GM18505 (cell line): Measurements from ENCODE around the gene ACSBG1.

Experiments
- ATAC-seq: cut with Tn5 transposase; IDR thresholded peaks from one replicate; pipeline ENCODE4 v1.9.1; 2021; ENCODE audit not compliant: unreplicated experiment
- POLR2A ChIP-seq: IDR thresholded peaks from 4 replicates; pipeline ENCODE4 v1.6.1; 2011; ENCODE audit warnings: borderline replicate concordance; ENCODE audit not compliant: insufficient read depth, insufficient read length; ENCODE audit errors: extremely low read depth

The ACSBG1 gene, protein sequence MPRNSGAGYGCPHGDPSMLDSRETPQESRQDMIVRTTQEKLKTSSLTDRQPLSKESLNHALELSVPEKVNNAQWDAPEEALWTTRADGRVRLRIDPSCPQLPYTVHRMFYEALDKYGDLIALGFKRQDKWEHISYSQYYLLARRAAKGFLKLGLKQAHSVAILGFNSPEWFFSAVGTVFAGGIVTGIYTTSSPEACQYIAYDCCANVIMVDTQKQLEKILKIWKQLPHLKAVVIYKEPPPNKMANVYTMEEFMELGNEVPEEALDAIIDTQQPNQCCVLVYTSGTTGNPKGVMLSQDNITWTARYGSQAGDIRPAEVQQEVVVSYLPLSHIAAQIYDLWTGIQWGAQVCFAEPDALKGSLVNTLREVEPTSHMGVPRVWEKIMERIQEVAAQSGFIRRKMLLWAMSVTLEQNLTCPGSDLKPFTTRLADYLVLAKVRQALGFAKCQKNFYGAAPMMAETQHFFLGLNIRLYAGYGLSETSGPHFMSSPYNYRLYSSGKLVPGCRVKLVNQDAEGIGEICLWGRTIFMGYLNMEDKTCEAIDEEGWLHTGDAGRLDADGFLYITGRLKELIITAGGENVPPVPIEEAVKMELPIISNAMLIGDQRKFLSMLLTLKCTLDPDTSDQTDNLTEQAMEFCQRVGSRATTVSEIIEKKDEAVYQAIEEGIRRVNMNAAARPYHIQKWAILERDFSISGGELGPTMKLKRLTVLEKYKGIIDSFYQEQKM

DNA sequence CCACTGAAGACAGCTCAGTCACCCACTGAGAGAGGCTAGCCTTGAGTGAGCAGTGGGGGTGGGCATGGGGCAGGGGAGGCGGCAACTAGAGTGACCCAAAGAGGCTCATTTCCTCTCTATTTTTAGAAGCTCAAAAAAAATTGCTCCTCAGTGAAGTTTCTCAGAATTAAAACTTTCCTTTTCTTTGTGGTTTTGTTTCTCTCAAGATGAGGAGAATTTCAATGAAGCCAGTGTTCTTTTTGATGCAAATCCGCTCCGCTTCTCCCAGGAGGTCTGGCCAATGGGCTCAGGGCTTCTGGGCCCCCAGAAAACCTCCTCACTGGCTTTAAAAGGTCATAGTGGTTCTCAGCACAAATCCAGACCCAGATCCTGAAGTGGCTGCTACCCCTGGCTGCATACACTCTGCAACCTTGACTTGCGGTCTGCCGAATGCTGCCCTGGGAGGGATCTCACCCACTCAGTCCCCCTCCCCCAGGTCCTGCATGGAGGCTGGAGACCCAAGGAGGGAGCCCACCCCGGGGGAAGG, at the start of gene ACSBG1:
ACSBG1 (minus strand) TSS at position 51 of the 526 bp plus-strand sequence. CDS start 64 bp downstream, outside the sequence.
- ATAC-seq = no peak
- no peak for TF ChIP-seq POLR2A

DNA sequence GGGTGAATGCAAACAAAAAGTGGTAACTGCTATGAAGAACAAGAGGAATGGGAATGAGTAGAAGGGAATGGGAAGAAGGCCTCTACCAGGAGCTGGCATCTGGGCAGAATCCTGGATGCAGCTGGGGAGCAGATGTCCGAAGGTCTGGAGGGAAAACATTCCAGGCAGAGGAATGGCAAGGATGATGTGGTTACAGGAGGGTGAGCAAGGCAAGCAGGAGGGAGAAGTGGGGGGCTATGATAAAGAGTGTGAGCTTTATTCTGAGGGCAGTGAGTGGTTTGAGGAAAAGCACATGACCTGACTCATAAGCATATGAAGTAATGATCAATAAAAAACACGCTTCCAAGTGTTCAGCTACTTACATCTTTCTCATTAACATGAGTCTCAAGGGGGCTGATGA, 48.0 kb upstream of the ACSBG1 start:
- no peak for ATAC-seq

DNA sequence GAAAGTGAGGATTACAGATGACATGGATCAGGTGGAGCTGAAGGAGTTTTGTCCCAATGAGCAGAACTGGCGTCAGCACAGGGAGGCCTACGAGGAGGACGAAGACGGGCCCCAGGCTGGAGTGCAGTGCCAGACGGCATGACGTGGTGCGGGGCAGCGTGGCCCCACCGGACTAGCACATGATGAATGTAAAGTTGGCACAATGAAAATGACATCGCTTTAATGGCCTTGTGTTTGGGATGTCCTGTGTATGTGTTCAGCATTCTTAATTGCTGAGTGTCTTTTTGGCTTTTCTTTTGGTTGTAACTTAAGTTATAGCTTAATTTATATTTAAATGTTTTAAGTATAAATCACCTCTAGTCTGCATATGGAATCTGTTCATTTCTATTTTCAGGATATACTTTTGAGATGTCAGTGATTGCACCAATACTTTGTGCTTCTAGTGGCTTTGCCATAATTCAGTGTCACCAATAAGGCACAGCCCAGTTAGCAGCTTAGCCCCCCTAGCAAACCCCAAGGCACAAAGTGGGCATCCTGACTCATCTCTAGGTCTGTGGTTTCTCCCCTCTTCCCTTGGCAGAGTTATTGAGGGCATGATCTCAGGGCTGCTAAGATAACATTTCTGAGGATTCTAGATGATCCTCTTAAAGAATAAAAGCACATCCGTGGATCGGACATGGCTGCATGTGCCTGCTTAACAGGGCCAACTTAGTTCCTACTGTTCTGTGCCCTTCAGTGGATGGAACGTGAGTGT, 46.1 kb upstream of the ACSBG1 start:
- TF ChIP-seq POLR2A = no peak
- no peak for ATAC-seq

More for the DNA sequence above, 48.0 kb upstream of the ACSBG1 start:
- no peak for TF ChIP-seq POLR2A

DNA sequence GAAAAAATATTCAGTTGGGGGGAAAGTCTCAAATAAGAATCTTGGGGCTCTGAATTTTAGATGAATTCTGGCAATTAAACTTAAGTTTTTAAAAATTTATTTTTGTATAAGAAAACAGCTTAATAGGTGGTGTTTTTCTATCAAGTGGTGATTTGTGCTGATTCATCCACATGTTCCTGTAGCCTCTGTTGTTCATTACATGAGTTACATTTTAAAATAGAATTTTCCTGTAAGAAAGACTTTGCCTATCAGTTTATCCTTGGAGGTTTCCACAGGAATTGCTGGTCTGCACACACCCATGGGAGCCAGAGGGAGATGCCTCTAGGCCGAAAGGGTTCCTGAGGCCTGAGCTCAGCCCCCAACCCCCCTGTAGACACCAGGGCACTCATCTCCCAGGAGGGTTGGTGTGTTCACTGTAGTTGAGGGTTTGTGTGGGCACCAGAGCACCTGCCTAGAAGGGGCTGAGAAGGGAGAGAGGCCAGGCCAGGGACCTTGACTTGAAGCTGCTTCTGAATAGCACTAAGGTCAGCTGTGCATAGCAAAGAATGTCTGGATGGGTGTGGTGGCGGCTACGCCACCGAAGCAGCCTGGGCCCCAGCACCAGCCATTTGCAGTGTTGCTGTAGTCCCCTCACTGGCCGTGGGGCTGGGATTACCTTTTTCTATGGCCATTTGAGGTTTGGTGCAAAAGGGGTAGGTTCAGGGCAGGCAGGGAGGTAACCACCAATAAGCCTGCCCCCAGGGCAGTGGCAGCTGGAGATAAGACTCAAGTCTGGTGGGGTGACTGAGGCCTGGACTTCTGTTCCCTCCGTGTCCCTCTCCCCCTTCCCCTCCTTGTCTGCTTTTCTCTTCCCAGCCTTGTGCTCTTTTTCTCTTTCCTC, 41.9 kb upstream of the ACSBG1 start:
- no peak for TF ChIP-seq POLR2A
- no peak for ATAC-seq

DNA sequence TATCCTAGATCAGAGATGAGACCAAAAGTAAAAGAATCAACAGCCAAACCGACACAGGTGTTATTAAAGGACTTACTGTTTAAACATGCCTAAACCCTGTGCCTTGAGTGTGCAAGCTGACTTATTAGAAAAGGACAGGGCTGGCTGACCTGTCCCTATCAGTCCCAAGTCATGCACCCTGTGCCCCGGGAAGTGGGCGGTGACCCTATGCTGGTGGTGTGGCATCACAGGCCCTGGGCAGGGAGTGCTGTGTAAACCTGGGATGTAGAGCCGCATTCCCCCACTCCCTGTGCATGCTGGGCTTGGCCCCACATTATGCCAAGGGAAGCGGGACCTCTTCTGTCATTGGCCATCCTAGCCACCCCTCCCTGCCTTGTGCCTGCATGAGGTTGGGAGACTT, 40.6 kb upstream of the ACSBG1 start:
- TF ChIP-seq POLR2A = no peak
- ATAC-seq = no peak

DNA sequence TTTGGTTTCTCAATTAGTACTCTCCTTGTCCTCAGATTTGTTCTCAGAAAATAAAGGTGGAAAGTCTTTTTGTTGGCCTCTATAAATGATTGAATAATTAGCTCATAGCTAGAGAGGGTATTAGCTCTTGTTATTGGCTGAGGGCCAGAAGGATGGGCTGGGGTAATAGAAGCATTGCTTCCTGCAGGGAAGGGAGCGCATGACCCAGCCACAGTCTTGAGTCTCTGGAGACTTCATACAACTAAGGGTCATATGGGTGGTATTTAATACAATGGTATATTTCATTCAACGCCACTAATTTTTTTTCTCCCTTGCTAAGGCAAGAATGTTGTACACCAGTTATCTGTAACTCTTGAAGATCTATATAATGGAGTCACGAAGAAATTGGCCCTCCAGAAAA, 38.4 kb upstream of the ACSBG1 start:
- TF ChIP-seq POLR2A = no peak
- no peak for ATAC-seq

DNA sequence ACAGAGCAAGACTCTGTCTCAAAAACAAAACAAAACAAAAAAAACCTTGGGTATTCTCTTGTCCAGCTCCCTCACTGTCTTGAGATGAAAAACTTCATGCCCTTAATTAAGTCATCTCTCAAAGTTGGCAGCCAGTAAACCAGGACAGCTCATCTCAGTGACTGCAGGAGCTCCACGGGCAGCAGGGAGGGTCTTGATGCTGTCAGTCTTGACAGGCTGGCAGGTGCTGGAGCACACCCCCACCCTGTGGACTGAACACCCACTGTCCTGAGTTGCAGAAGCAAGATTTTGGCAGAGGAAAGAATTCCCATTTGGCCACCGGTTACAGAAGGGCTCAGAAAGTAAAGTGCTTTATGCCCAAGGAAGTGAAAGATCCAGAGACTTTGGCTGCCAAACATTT, 38.0 kb upstream of the ACSBG1 start:
- no peak for TF ChIP-seq POLR2A
- no peak for ATAC-seq

DNA sequence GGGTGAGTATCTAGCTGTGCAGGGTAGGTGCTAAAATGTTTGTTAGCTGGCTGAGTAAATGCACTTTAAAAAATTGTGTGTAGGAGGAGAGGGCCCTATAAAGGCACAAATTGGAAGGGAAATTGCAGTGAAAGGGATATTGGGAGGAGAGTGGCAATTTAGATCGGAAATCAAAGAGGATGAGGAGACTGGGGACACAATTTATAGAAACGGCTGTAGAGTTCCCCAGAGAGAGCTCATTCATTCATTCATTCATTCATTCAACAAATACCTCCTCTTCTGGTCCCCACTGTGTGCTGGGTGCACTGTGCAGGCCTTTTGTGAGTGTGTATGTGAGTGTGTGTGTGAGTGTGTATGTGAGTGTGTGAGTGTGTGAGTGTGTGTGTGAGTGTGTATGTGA, 32.4 kb upstream of the ACSBG1 start:
- no peak for TF ChIP-seq POLR2A
- no peak for ATAC-seq

DNA sequence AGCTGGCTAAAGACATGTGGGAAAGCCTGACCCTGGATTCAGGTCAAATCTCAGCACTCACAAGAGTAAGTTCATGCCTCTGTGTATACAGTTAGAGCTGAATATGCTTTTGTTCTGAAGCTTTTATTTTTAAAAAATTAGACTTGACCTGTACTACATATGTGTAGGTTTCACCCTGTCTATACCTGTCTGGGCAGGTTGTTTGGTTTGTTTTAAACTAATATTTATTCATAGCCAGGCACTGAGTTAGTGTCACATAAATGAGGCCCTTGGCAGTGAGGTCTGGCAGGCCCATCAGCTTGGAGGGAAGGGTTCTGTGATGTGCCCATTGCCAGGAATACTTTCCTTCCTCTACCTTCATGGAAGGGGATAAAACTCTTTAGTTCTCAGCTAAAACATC, 31.9 kb upstream of the ACSBG1 start:
- no peak for TF ChIP-seq POLR2A
- no peak for ATAC-seq

DNA sequence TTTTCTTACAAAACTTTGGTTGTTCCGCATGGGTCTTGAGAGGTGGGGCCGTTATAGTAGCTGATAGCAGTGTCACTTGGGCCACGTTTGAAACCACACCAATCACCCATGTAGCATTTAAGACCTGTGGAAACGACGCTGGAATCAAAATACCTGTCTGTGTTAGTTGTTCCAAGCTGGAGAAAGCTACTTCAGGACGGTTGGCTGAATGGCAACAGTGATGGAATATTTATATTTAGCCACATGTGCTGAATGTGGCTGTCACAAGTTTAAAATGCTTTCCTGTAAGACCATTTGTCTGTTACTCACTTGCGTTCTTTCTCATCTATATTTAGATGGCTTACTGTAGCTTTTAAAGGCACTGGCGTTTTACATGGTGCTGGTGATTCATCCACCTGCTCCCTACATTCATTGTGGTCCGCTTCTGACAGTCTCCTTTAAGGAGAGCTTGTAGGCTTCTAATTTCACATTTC, 31.4 kb upstream of the ACSBG1 start:
- TF ChIP-seq POLR2A = no peak
- no peak for ATAC-seq

DNA sequence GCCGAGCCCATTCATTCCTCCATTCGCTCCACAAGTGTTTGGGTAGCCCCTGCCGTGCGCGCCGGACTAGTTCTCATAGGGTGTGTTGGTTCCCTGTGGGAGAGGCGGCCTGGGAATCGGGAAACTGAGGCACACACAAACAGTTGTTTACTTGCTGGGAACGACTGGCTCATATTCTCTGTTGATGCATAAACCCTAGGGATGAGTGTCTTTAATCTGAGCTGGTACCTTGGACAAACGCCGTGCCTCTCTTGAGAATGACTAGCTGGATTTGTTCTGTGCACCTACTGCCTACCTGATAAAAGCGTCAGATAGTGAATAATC, 30.7 kb upstream of the ACSBG1 start:
- ATAC-seq = no peak
- no peak for TF ChIP-seq POLR2A
